KBM-7 (cell line): ENCODE results near the gene BTN3A1.
A peak's percentile ranks its signal among the peaks of the same experiment; 100 is the strongest.
"Not testable (repeated sequence)": the region's sequence is repeated elsewhere in the genome, so short reads cannot be mapped to it uniquely, and the experiment has no call there.

Source experiments
- DNase-seq: peaks from one replicate; pipeline ENCODE4 v3.0.0-alpha.2; 2015
- in situ Hi-C: fragments of 300-500 bp; cut with MboI; formaldehyde crosslinking; loops from 2 replicates; pipeline ENCODE4 v1.14.3; 2020; ENCODE audit warnings: low sequenced_read_pairs, low pct_unique_long_range_greater_than_20kb, mixed read lengths

The BTN3A1 gene

GRCh38 chr6:26377719-26378118 is 24.4 kb upstream of the BTN3A1 start:
- in situ Hi-C loops = no loop called here
- no peak for DNase-seq

DNA sequence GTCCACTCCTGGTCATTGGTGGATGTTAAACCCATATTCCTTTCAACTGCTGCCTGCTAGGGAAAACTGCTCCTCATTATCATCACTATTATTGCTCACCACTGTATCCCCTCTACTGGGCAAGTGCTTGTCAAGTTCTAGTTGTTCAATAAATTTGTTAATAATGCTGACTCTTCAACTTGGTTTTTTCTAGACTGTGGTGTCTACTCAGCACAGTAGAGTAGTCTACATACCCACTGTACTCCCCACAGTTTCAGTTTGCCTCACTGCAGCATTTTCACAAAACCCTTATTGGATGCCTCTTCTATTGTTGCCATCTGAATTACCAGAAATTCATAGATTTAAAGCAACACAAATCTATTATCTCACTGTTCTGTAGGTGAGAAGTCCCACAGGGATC is 23.9 kb upstream of the BTN3A1 start:
- in situ Hi-C loops, DNase-seq: not testable (repeated sequence)

DNA sequence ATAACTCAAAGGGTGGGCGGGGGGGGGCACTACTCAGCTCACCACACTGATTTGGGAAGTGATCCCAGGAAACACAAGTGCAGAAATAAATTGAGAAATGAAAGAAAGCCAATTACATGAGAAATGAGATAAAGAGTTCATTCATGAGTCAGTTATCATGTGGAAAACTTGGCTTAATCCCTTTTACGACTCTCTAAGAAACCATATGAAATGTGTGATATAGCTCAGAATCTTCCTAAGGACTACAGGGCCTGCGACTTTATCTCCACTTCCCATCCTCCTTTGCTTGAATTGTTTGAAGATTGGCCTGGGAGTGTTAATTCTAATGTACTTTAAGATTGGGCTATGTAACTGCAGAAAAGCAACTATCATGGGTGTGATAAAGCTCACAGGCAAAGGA is 22.8 kb upstream of the BTN3A1 start:
- in situ Hi-C loops = no loop called here
- no peak for DNase-seq

- in situ Hi-C loops = no loop called here
Measured at GRCh38 chr6:26379740-26380139, 22.3 kb upstream of the BTN3A1 start.

GRCh38 chr6:26380256-26380655 is 21.8 kb upstream of the BTN3A1 start:
- in situ Hi-C loops = no loop called here
- DNase-seq = no peak

More at GRCh38 chr6:26379740-26380139, 22.3 kb upstream of the BTN3A1 start:
- no peak for DNase-seq

DNA sequence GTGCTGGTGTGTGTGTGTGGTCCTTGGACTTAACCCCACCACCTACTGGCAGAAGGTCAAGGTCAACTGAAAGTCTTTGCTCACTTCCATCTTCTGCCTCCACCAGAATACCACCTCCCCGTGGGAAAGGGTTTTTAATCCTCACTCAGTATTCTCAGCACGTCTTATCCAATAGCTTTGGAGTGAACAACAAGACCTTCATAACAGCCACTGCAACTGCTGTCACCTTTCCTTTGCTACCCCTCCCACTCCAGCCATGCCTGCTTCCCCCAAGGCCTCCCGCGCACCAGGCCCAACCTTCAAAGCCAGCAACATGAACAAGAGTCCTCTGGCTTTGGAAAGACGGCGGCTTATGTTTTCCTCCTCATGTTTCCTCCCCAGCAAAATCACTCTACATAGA is 20.0 kb upstream of the BTN3A1 start:
- in situ Hi-C loops = no loop called here
- no peak for DNase-seq

GRCh38 chr6:26383624-26384417 is 18.3 kb upstream of the BTN3A1 start:
- peak; percentile 45 for DNase-seq

GRCh38 chr6:26385734-26386125 is 16.3 kb upstream of the BTN3A1 start:
- in situ Hi-C loops = no loop called here
- DNase-seq = no peak

More at GRCh38 chr6:26383624-26384417, 18.3 kb upstream of the BTN3A1 start:
- in situ Hi-C loops = no loop called here

DNA sequence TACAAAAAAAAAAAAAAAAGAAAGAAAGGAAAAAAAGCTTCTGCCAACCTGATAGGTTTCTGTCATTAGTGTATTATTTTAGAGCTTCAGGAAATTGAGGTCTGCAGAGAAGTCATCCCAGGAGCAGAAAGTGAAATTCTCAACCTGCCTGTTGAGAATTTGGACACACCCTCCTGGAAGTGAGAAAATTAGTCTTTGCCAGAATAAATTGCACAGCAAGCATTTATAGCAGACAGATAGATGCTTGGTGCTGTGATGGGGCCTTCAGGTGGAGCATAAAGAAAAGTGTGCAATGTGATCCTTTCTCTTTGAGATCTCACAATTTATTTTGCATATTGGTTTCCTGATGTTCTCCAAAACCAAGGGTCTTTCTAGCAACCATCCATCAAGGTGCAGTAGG is 14.5 kb upstream of the BTN3A1 start:
- in situ Hi-C loops = no loop called here
- DNase-seq = no peak

GRCh38 chr6:26388014-26388413 is 14.1 kb upstream of the BTN3A1 start:
- in situ Hi-C loops = no loop called here

GRCh38 chr6:26388441-26388840 is 13.6 kb upstream of the BTN3A1 start:
- in situ Hi-C loops = no loop called here
- DNase-seq = no peak

More at GRCh38 chr6:26388014-26388413, 14.1 kb upstream of the BTN3A1 start:
- DNase-seq = no peak

- peak; percentile 79 for DNase-seq
Measured at GRCh38 chr6:26389349-26389894, 12.7 kb upstream of the BTN3A1 start.

GRCh38 chr6:26390531-26390930 is 11.5 kb upstream of the BTN3A1 start:
- no peak for DNase-seq
- in situ Hi-C loops = no loop called here

More at GRCh38 chr6:26389349-26389894, 12.7 kb upstream of the BTN3A1 start:
- in situ Hi-C loops = no loop called here

- in situ Hi-C loops = no loop called here
Measured at GRCh38 chr6:26392932-26393636, 9.0 kb upstream of the BTN3A1 start.

DNA sequence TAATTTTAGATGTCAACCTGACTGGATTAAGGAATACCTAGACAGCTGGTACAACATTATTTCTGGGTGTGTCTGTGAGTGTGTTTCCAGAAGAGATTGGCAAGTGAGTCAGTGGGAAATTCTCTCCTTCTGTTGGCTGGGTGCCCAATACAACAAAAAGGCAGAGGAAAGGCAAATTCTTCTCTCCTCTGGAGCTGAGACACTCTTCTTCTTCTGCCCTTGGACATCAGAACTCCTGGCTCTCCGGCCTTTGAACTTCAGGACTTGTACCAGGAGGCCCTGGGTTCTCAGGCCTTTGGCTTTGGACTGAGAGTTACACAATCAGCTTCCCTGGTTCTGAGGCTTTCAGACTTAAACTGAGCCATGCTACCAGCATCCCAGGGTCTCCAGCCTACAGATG is 7.8 kb upstream of the BTN3A1 start:
- no peak for DNase-seq
- in situ Hi-C loops = no loop called here

More at GRCh38 chr6:26392932-26393636, 9.0 kb upstream of the BTN3A1 start:
- DNase-seq = no peak

DNA sequence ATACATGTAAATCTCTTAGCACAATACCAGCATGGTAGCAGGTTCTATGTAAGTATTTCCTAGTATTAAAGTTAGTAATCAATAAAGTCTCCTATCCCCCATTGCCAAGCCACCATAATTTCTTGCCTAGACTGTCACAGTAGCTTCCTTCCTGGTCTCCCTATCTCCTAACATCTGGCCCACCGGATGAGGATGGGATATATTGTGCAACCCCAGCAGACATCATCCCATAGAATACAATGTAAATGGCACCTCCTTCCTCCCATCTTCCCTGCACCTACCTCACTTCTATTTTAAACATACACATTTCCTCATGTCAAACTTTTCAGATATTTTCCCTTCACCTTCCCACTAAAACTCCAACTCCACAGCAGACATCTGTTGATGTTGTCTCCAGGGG is 3.5 kb upstream of the BTN3A1 start:
- in situ Hi-C loops = no loop called here
- DNase-seq = peak; percentile 43

GRCh38 chr6:26400626-26401025 is 1.4 kb upstream of the BTN3A1 start:
- peak; percentile 52 for DNase-seq
- in situ Hi-C loops = no loop called here

DNA sequence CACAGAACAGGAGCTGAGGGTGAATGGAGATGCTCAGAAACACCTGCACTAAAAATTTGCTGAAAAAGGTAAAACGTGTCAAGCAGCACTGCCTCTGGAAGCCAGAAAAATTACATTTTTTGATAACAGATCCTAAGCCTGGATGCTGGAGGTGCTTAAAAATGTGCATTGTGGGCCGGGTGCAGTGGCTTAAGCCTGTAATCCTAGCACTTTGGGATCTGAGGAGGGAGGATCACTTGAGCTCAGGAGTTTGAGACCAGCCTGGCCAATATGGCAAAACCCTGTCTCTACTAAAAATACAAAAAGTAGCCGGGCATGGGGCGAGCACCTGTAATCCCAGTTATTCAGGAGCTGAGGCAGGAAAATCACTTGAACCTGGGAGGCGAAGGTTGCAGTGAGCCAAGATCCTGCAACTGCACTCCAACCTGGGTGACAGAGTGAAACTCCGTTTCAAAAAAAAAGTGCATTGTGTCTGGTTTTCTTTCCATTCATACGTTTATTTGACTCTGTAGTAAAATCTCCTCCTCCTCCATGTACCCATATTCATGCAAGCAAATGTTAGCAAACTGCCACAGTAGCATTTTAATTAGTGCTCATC is 587 bp upstream of the BTN3A1 start:
- no peak for DNase-seq
- in situ Hi-C loops = no loop called here

DNA sequence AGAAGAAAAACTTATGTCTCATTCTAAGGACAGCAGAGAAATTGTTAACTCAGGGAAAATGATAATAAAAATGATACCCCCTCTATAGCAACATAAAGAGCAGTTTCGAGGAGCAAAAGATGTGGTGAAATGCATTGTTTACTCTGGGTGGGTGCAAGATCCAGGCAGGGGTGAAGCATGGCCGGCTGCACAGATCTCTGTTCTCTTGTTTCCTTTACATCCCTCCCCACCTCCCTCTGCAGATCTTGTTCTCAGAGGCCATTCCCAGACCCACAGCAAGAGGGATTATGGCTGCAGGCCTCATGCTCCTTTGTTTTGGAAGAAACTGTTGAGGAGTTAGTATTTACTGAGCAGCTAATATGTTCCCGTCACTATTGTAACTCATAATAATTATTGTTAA is 1.8 kb downstream of the BTN3A1 start:
- in situ Hi-C loops = no loop called here
- DNase-seq = no peak

DNA sequence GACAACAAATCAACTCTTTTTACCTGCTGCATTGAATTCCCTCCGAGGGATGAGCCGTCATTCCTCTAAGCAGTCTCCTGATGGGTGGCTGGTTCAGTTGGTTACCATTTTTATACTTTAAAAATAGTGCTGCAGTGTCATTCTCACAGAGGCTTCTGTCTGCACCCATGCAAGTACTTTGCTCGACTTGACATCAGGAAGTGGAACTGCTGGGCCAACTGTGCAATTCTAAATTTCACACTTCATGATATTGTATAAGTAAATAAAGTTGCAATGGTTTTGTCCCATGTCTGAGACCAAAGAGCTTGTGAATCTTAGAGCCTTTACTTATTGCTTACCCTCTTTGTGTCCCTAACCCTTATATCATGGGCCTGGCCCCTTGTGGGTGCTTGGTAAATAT is 2.5 kb downstream of the BTN3A1 start:
- in situ Hi-C loops = no loop called here

More for the DNA sequence above, 2.5 kb downstream of the BTN3A1 start:
- DNase-seq = no peak
